Measurements from ENCODE around the gene RNASE11.

- TF ChIP-seq POLR2AphosphoS5 (IDR thresholded peaks at IDR 0.05; ENCODE audit: borderline replicate concordance, low read depth, low read length) (no peak), EZH2 (IDR thresholded peaks at IDR 0.05) (no peak), FOXP2 (optimal IDR thresholded peaks at IDR 0.05; ENCODE audit: control extremely low read depth, extremely low read length, insufficient read depth) (no peak)
These were observed 34.8 kb downstream of the RNASE11 start for GRCh38 chr14:20553024-20553423.
